GM21390 (cell line): ENCODE measurements around the gene DLST.

Source experiments
- ATAC-seq: cut with Tn5 transposase; IDR thresholded peaks from one replicate; pipeline ENCODE4 v1.9.1; 2021; ENCODE audit not compliant: unreplicated experiment

DLST gene

GRCh38 chr14:74952697-74953484, 71.2 kb downstream of the DLST start:
- no peak for ATAC-seq
